PC-3 (cell line): ENCODE data around the gene NLN.

Experiments used
- CTCF ChIP-seq: fragments of 300-600 bp; sonication (generic); conservative IDR thresholded peaks from 2 replicates; pipeline ENCODE4 v1.5.1; 2017; ENCODE audit warnings: antibody characterized with exemption, low read depth, mild to moderate bottlenecking, low read length
- EZH2 ChIP-seq: fragments of 300-600 bp; sonication (generic); IDR thresholded peaks from one replicate; pipeline ENCODE4 v1.6.1; 2017; ENCODE audit warnings: antibody characterized with exemption, mild to moderate bottlenecking, low read length; ENCODE audit not compliant: unreplicated experiment

GRCh38 chr5:65867542-65868195, 145.7 kb downstream of the NLN start:
- TF ChIP-seq CTCF (no peak), EZH2 (no peak)
